HG02623 (cell line): Measurements from ENCODE around the gene GNG12.
A peak's percentile ranks its signal among the peaks of the same experiment; 100 is the strongest.

ENCODE experiments used
- ATAC-seq: cut with Tn5 transposase; IDR thresholded peaks from one replicate; pipeline ENCODE4 v1.9.1; 2021; ENCODE audit warnings: moderate library complexity; ENCODE audit not compliant: unreplicated experiment

Gene GNG12

GRCh38 chr1:67788238-67788790, 45.0 kb downstream of the GNG12 start:
- no peak for ATAC-seq

DNA sequence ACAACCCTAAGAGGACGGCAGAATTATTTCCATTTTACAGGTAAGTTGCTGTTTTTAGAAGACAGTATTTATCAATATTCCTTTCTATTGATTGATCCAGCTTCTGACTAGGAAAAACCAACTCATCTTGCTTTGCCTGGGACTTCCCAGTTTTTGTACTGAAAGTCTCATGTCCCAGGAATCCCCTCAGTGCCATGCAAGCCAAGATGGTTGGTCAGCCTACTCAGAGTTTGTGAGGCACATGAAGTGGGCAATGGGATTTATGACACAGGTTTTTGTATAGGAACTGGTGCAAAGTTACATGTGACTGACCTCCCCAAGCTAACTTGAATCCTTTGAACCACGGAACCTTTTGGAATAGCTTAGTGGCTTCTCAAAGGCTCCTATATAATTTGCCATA, 45.5 kb downstream of the GNG12 start:
- no peak for ATAC-seq

- ATAC-seq = no peak
These were observed 47.2 kb downstream of the GNG12 start for GRCh38 chr1:67785847-67786753.

DNA sequence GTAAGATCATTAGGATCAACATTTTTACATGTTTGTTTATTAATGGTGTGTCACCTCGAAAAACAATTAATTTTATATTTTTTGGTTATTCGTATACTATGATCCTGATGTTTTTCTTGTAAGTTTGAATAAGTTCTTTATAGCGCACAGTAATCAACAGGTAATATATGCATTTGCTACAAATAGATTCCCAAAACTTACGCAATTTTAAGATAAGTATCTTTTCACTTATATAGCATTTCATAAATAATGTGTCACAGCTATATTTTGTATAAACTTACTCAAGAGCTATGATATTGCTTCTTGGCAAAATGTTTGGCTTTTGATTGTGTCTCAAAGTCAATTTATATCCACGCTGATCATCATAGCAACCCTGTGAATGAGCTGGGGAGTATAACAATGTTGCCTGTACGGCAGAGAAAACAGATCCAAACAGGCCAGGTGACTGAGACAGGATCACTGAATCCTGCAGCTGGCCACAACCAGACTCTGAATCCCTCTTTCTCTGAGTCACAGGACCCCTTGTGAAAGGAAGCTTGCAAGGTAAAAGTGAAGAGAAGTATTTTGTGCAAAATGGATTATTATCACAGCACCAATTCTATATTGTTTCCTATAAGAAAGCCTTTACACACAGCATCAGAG, 48.6 kb downstream of the GNG12 start:
- no peak for ATAC-seq

- no peak for ATAC-seq
These were observed 52.6 kb downstream of the GNG12 start for GRCh38 chr1:67780637-67781036.

DNA sequence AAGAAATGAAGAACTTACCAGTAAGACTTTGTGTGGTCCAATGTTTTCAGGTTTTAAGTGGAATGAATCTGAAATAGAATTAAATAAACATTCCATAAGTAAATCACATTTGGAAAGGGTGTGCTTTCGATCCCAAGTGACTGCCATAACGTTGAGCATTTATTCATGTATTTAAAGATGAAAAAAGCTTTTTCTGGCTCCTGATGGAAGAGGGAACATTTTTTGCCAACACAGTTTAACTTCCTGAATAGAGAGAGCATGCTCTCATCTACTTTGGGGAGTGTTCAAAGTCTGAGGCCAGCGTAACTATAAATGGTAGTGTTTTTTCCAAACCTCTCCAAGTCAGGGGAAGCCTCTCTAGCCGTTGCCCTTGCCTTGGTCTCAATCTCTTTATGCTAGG, 55.8 kb downstream of the GNG12 start:
- ATAC-seq = no peak

GRCh38 chr1:67777016-67777415, 56.3 kb downstream of the GNG12 start:
- no peak for ATAC-seq

- ATAC-seq = no peak
These were observed 59.8 kb downstream of the GNG12 start for GRCh38 chr1:67773462-67773861.

DNA sequence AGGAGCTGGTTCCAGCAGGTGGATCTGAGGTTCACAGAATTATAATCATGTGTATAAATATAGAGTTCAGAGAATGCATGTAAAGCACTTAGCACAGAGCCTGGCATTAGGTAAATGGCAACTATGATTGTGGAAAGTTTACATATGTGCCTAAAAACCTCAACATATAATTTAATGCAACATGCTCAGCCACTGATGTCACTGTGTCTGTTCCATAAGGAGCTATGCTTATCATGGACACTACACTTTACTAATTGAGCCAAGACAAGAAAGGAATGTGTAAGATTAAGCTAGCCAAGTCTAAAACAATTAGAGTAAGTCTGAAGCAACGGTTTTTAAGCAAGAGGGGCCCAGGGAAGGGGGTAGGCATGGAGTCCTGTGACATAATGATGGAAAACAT, 61.5 kb downstream of the GNG12 start:
- ATAC-seq = no peak

GRCh38 chr1:67771152-67771551, 62.1 kb downstream of the GNG12 start:
- ATAC-seq = no peak

- no peak for ATAC-seq
These were observed 63.5 kb downstream of the GNG12 start for GRCh38 chr1:67769633-67770256.

- ATAC-seq = no peak
These were observed 64.8 kb downstream of the GNG12 start for GRCh38 chr1:67768480-67768879.

- ATAC-seq = no peak
These were observed 66.0 kb downstream of the GNG12 start for GRCh38 chr1:67767103-67767782.

GRCh38 chr1:67766141-67766978, 66.9 kb downstream of the GNG12 start:
- no peak for ATAC-seq

DNA sequence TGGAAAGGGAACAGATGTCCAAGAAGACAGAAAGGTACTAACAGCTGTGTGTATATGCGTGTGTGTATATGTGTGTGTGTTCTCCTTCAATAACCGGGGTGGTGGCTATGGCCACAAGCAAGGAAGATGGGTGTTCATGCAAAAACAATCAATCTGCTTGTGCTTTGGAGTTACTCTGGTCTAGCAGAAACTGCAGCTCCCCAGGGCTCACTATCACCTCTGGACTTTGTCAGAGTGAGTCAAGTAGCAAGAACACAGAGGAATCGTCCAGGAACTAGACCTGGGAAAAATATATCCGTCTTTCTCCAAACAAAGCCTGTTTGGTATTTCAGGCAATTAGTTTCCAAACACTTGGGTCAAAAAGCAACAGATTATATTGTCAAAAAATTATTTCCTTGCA, 68.6 kb downstream of the GNG12 start:
- ATAC-seq = no peak

- ATAC-seq = no peak
These were observed 71.5 kb downstream of the GNG12 start for GRCh38 chr1:67761730-67762129.

- ATAC-seq = no peak
These were observed 72.2 kb downstream of the GNG12 start for GRCh38 chr1:67761091-67761490.

DNA sequence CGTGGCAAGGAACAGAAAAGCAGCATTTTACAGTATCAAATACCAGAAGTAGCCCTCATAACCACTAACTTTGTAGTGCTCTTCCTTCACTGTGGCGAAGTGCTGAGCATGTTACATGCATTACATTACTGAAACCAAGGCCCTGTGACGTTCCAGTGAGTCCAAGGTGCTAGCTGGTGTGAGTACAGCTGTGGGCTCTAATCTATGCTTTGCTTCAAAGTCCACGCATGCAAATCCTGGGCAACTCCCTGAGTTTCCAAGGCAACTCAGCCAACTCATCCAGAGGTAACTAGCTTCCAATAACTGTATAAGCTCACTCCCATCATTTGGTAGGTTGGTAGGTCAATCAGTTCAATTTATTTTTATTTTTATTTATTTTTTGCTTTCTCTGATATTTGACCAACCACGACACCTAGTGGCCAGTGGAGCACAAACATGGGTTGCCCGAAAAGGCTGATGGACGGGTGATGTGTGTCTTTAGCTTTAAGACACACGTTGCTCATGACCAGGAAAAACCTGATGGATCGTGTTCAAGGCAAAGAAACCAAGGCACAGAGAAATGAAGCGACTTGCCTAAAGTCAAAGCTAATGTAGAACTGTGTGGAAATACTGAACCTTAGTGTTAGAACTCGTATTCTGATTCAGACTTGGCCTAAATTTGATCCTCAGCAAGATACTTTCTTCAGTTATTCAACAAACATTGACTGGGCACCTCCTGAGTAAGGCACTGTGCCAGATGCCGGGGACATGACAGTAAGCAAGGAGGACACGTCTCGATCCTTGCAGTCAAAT, 73.0 kb downstream of the GNG12 start:
- peak; percentile 98 for ATAC-seq

DNA sequence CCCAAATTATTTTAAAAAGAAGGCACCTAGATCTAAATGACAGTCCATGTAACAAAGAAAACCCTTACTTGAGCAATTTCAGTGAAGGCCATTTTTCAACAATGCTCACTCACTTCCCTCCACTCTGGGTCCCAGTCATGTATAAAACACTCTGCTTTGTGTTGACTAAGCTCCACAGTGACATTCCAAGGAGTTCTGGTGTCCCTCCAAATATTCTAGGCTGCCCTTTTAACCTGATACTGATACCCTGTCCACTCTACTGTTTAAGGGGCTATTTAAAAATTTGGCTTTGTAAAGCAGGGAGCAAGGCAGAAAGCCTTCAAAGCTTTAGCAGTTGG, 73.6 kb downstream of the GNG12 start:
- peak; percentile 21 for ATAC-seq

- no peak for ATAC-seq
These were observed 74.2 kb downstream of the GNG12 start for GRCh38 chr1:67759066-67759465.
